Sigmoid colon (tissue), 4 donors: ENCODE results near the gene ABHD12B.

Experiments
- EP300 ChIP-seq, 4 donors: sonication (generic); formaldehyde crosslinking; IDR thresholded peaks; one replicate each; pipeline ENCODE4 v1.6.1; 2017; ENCODE audit warnings: antibody characterized with exemption in 4 of 4
- TF ChIP-seq, protein P1 (sequence below), 4 experiments: fragments of 450-650 bp in 3 of 4; fragments of 200-600 bp in 1 of 4; IDR thresholded peaks; one replicate each; pipeline ENCODE4 v1.5.1; 2016 to 2019; ENCODE audit warnings: antibody characterized with exemption in 4 of 4, mild to moderate bottlenecking in 3 of 4, moderate library complexity in 2 of 4

DNA sequence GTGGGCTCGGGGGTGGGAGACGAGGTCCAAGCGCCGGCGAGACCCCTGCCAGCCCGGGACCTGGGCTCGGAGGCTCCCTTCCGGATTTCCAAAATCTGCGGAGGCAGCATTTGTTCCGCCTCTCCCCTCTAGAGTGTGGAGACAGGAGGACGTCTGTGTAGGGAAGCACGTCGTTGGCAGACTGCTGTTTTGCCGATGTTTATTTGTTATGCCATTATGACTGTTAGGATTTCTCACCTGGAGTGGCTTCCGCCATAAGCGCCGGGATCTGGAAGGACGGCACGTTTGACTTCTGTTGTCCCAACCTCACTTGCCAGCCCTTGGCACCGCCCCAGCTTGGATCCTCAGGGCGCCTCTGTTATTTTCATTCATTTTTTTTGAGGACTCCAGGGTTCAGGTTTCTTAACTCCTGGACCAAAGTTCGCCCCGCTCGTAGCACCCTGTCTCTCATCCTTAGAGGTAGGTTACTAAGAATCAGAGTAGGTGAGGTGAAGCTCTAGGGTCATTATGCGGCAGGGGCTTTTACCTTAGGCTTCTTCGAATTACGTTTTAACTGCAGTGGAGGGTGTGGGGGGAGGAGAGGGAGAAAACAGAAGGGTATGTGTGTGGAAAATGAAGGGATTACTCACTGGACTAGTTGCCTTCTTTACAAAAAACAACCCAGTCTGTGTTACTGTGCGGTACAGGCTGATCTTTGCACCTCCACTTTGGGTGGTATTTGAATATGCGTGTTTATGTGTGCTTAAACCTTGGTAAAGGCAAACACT lies 73.0 kb downstream of the ABHD12B start:
- no peak for TF ChIP-seq EP300 (IDR thresholded peaks at IDR 0.05)
- TF ChIP-seq, protein P1, sequence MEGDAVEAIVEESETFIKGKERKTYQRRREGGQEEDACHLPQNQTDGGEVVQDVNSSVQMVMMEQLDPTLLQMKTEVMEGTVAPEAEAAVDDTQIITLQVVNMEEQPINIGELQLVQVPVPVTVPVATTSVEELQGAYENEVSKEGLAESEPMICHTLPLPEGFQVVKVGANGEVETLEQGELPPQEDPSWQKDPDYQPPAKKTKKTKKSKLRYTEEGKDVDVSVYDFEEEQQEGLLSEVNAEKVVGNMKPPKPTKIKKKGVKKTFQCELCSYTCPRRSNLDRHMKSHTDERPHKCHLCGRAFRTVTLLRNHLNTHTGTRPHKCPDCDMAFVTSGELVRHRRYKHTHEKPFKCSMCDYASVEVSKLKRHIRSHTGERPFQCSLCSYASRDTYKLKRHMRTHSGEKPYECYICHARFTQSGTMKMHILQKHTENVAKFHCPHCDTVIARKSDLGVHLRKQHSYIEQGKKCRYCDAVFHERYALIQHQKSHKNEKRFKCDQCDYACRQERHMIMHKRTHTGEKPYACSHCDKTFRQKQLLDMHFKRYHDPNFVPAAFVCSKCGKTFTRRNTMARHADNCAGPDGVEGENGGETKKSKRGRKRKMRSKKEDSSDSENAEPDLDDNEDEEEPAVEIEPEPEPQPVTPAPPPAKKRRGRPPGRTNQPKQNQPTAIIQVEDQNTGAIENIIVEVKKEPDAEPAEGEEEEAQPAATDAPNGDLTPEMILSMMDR (IDR thresholded peaks at IDR 0.05), result no peak
